Measurements from ENCODE around the gene METTL25B.
A peak's percentile ranks its signal among the peaks of the same experiment; 100 is the strongest.

Gene METTL25B

DNA sequence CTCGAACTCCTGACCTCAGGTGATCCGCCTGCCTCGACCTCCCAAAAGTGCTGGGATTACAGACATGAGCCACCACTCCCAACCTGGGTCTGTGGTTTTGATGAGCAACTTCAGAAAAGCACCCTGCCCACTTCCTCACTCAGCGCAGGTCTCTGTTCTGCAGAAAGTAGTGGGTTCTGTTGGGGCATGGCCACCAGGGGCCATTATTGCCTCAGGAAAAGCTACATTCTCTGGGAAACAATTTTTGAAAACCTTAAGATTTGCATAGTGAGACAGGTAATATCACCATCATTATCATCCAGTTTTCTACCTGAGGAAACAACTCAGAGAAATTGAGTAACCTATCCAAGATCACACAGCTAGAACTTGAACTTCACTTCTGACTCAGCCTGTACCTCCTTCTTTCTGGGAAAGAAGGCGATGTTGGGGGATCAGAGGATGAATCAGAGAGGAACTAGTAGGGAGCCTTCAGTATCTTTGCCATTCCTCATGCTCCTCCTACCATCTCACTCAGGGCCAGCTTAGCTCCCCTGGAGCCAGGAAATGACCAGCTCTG, 44.0 kb upstream of the METTL25B start:
- Histone ChIP-seq H3K27ac (no peak overlapping the region), H3K27me3 (ENCODE audit: insufficient read depth, low read depth) (peaks cover 99% of the 10 kb centered on the region), H3K4me2 (no peak overlapping the region), H3K79me2 (ENCODE audit: insufficient read depth, low read depth) (no peaks in the 10 kb centered on the region), H4K20me1 (ENCODE audit: insufficient read depth) (no peaks in the 10 kb centered on the region), H2AFZ (ENCODE audit: low read depth) (no peak overlapping the region), H3K36me3 (ENCODE audit: insufficient read depth) (no peaks in the 10 kb centered on the region), H3K4me1 (ENCODE audit: low read depth, poor library complexity, severe bottlenecking) (peaks cover 7% of the 10 kb centered on the region), H3K4me3 (IDR thresholded peaks at IDR 0.05; ENCODE audit: insufficient read depth, low read depth, low read length) (no peak overlapping the region), H3K9ac (no peak overlapping the region)
- TF ChIP-seq, protein P1, sequence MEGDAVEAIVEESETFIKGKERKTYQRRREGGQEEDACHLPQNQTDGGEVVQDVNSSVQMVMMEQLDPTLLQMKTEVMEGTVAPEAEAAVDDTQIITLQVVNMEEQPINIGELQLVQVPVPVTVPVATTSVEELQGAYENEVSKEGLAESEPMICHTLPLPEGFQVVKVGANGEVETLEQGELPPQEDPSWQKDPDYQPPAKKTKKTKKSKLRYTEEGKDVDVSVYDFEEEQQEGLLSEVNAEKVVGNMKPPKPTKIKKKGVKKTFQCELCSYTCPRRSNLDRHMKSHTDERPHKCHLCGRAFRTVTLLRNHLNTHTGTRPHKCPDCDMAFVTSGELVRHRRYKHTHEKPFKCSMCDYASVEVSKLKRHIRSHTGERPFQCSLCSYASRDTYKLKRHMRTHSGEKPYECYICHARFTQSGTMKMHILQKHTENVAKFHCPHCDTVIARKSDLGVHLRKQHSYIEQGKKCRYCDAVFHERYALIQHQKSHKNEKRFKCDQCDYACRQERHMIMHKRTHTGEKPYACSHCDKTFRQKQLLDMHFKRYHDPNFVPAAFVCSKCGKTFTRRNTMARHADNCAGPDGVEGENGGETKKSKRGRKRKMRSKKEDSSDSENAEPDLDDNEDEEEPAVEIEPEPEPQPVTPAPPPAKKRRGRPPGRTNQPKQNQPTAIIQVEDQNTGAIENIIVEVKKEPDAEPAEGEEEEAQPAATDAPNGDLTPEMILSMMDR (conservative IDR thresholded peaks at IDR 0.05; ENCODE audit: low read depth, low read length) = no peak

DNA sequence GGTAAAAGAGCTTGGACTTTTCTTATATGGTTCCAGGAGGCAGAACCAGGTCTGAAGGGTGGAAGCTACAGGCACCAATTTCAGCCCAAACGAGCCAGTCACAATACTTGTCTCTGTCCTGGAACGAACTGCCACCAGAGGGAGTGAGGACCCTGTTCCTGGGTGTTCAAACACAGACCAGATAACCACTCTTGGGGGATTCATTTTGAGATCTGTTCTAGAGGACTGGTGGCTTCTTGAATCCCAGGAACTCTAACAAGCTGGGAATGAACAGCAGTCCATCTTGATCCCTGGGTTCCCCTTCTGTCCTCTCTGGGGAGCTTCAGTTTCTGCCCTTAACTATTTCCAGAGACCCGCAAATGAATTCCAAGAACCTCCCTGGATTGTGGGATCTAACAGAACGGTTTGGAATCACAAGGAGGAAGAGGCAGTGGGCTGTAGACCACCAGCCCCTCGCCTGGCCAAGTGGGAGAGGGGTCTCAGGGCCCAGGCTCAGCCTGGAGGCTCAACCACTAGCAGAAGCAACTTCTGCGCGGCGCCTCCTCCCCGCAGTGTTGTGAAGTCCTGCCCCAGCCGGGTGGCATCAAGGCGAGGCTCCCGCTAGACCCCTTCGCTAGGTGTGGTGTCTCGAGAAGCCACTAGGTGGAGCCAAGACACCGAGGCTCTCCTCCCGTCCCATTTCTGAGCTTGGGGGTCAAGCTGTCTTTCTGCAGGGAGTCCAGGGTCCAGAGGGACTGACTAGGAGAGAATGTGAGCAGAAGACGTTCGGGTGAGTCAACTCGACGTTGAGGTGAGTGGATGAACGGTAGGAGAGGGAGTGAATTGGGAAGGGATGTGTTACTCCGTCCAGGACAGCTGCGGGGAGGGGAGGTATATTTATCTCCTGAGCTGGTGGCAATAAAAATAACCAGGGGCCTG, 39.0 kb upstream of the METTL25B start:
- Histone ChIP-seq H2AFZ (ENCODE audit: low read depth) (peak overlapping the region; percentile 36; the same call in 1 of the 2 replicates), H3K79me2 (ENCODE audit: insufficient read depth, low read depth) (no peaks in the 10 kb centered on the region), H3K27me3 (ENCODE audit: insufficient read depth, low read depth) (peaks cover 99% of the 10 kb centered on the region), H3K4me2 (peak overlapping the region; percentile 36; the same call in 1 of the 2 replicates), H3K9ac (no peak overlapping the region), H4K20me1 (ENCODE audit: insufficient read depth) (no peaks in the 10 kb centered on the region), H3K27ac (no peak overlapping the region), H3K4me3 (IDR thresholded peaks at IDR 0.05; ENCODE audit: insufficient read depth, low read depth, low read length) (peak overlapping the region; percentile 90), H3K36me3 (ENCODE audit: insufficient read depth) (no peaks in the 10 kb centered on the region), H3K4me1 (ENCODE audit: low read depth, poor library complexity, severe bottlenecking) (peaks cover 19% of the 10 kb centered on the region)
- TF ChIP-seq, protein P1 (conservative IDR thresholded peaks at IDR 0.05; ENCODE audit: low read depth, low read length) = peak; percentile 100

GRCh38 chr1:156689953-156690674, 38.2 kb upstream of the METTL25B start:
- TF ChIP-seq, protein P1 (conservative IDR thresholded peaks at IDR 0.05; ENCODE audit: low read depth, low read length) = no peak
- no peaks in the 10 kb centered on the region for H3K36me3 ChIP-seq (ENCODE audit: insufficient read depth)
- no peak overlapping the region for H3K4me3 ChIP-seq (IDR thresholded peaks at IDR 0.05; ENCODE audit: insufficient read depth, low read depth, low read length)
- H3K79me2 ChIP-seq (ENCODE audit: insufficient read depth, low read depth) = no peaks in the 10 kb centered on the region
- peaks cover 98% of the 10 kb centered on the region for H3K27me3 ChIP-seq (ENCODE audit: insufficient read depth, low read depth)
- H2AFZ ChIP-seq (ENCODE audit: low read depth) = peak overlapping the region; percentile 36; the same call in 1 of the 2 replicates
- peaks cover 19% of the 10 kb centered on the region for H3K4me1 ChIP-seq (ENCODE audit: low read depth, poor library complexity, severe bottlenecking)
- H4K20me1 ChIP-seq (ENCODE audit: insufficient read depth) = no peaks in the 10 kb centered on the region
- H3K9ac ChIP-seq = no peak overlapping the region
- no peak overlapping the region for H3K27ac ChIP-seq
- no peak overlapping the region; the same call in 1 of the 2 replicates for H3K4me2 ChIP-seq

GRCh38 chr1:156690675-156691036, 37.6 kb upstream of the METTL25B start:
- Histone ChIP-seq H3K4me1 (ENCODE audit: low read depth, poor library complexity, severe bottlenecking) (peaks cover 19% of the 10 kb centered on the region), H3K4me2 (no peak overlapping the region), H3K4me3 (IDR thresholded peaks at IDR 0.05; ENCODE audit: insufficient read depth, low read depth, low read length) (no peak overlapping the region)

More at GRCh38 chr1:156690675-156691036, 37.6 kb upstream of the METTL25B start:
- Histone ChIP-seq H3K27me3 (ENCODE audit: insufficient read depth, low read depth) (peaks cover 96% of the 10 kb centered on the region), H3K9ac (no peak overlapping the region), H3K36me3 (ENCODE audit: insufficient read depth) (no peaks in the 10 kb centered on the region), H3K27ac (no peak overlapping the region), H4K20me1 (ENCODE audit: insufficient read depth) (no peaks in the 10 kb centered on the region), H2AFZ (ENCODE audit: low read depth) (no peak overlapping the region), H3K79me2 (ENCODE audit: insufficient read depth, low read depth) (no peaks in the 10 kb centered on the region)
- TF ChIP-seq, protein P1 (conservative IDR thresholded peaks at IDR 0.05; ENCODE audit: low read depth, low read length) = no peak
